Measurements from ENCODE around the gene FBXO46.
A peak's percentile ranks its signal among the peaks of the same experiment; 100 is the strongest.

FBXO46 gene

DNA sequence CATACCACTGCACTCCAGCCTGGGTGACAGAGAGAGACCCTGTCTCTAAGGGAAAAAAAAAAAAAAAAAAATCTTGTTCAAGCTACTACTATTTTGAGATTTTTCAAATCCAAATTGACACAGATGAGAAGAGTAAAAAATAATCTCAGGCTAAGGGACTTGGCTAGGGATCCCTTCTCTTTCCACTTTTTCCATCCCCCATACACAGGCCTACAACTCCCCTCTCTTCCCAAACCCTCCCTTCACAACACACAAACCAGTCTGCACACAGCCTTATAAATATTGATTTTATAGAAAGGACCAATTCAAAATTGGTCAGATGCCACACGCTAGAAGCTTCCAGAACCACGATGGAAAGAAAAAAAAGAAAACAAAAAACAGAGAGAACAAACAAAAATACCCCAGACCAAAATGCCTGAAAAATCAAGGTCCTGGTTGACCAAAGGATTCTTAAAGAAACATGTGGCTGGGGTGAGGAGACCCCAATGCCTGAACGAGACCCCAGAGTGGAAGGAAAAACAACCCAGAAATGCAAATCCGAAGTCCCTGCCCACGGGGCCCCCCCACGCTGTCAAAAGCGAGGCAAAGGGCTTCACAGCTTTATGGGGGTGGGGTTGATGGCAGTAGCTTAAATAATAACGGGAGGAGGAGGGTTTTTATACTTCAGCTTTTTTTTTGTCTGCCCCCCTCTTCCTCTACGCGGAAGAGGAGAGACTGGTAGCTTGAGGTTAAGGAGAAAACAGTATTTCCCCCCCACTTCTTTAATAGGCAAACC lies 20.2 kb downstream of the FBXO46 start:
- Histone ChIP-seq H4K20me1 (peaks cover 0 to 63% (median 38%) of the 10 kb centered on the region in 11 experiments; a peak in 16 of 22 replicates), H3K9ac (peak overlapping the region in 2 of 11 experiments; percentile 15 to 16; a peak in 2 of 22 replicates), H3K27me3 (no peaks in the 10 kb centered on the region), H3K9me3 (replicated peaks in 1 of 11) (no peaks in the 10 kb centered on the region), H3K4me3 (no peak overlapping the region), H3K4me1 (peaks cover 15 to 36% (median 27%) of the 10 kb centered on the region in 10 experiments), H3K36me3 (peaks cover 40 to 58% (median 49%) of the 10 kb centered on the region in 11 experiments), H3K4me2 (no peak overlapping the region), H3K27ac (no peak overlapping the region)
- TF ChIP-seq Cebpa-rat (IDR thresholded peaks at IDR 0.05): no peak

DNA sequence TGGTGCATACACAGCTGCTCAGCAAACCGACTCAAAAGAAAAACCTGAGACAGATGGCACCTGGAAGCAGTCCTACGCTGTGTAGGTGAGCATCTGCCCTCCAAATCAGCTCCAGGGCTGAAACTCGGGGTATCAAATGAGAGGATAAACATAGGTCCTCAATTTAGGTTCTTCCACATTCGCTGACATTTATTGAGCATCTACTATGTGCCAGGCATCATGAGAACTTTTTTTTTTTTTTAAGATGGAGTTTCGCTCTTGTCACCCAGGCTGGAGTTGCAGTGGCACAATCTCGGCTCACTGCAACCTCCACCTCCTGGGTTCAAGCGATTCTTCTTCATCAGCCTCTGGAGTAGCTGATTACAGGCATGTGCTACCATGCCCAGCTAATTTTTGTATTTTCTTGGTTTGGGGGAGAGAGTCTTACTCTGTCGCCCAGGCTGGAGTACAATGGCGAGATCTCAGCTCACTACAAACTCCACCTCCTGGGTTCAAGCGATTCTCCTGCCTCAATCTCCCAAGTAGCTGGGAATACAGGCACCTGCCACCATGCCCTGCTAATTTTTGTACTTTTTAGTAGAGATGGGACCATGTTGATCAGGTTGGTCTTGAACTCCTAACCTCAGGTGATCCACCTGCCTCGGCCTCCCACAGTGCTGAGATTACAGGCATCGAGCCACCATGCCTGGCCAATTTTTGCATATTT lies 24.8 kb downstream of the FBXO46 start:
- Histone ChIP-seq H3K27ac (no peak overlapping the region), H3K4me1 (peaks cover 17 to 29% (median 21%) of the 10 kb centered on the region in 10 experiments; a peak in 19 of 20 replicates), H3K4me2 (peak overlapping the region in 2 of 11 experiments; percentile 52 to 61; a peak in 5 of 22 replicates), H3K36me3 (peaks cover 45 to 67% (median 54%) of the 10 kb centered on the region in 11 experiments), H3K9me3 (replicated peaks in 1 of 11) (no peaks in the 10 kb centered on the region), H3K27me3 (no peaks in the 10 kb centered on the region), H3K4me3 (no peak overlapping the region), H4K20me1 (peaks cover 0 to 31% (median 5%) of the 10 kb centered on the region in 11 experiments; a peak in 11 of 22 replicates), H3K9ac (0 out of 22 replicates have a peak overlapping the region, but pooled peaks of 1 of the 11 experiments have one; percentile 43)
- TF ChIP-seq Cebpa-rat (IDR thresholded peaks at IDR 0.05): no peak

DNA sequence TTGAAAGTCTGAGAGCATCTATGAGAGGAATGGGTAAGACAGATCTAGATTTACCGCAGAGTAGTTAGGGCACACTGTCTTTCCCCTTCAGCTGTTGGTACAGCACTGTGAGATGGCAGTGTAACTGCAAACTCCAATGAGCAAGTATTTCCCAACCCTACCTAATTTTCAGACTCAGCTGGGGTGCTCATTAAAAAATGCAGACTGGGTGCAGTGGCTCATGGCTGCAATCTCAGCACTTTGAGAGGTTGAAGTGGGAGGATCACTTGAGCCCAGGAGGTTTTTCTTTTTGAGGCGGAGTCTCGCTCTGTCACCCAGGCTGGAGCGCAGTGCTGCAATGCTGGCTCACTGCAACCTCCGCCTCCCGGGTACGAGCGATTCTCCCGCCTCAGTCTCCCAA lies 25.6 kb downstream of the FBXO46 start:
- H3K4me1 ChIP-seq: peaks cover 17 to 29% (median 21%) of the 10 kb centered on the region in 10 experiments; a peak in 19 of 20 replicates
- TF ChIP-seq Cebpa-rat (IDR thresholded peaks at IDR 0.05): no peak
- no peak overlapping the region for H3K27ac ChIP-seq
- H3K27me3 ChIP-seq: no peaks in the 10 kb centered on the region
- H3K36me3 ChIP-seq: peaks cover 39 to 65% (median 52%) of the 10 kb centered on the region in 11 experiments
- H3K4me3 ChIP-seq: no peak overlapping the region
- H4K20me1 ChIP-seq: peaks cover 0 to 24% (median 0%) of the 10 kb centered on the region in 11 experiments; a peak in 3 of 22 replicates
- no peak overlapping the region for H3K4me2 ChIP-seq
- H3K9me3 ChIP-seq (replicated peaks in 1 of 11): no peaks in the 10 kb centered on the region
- no peak overlapping the region for H3K9ac ChIP-seq

DNA sequence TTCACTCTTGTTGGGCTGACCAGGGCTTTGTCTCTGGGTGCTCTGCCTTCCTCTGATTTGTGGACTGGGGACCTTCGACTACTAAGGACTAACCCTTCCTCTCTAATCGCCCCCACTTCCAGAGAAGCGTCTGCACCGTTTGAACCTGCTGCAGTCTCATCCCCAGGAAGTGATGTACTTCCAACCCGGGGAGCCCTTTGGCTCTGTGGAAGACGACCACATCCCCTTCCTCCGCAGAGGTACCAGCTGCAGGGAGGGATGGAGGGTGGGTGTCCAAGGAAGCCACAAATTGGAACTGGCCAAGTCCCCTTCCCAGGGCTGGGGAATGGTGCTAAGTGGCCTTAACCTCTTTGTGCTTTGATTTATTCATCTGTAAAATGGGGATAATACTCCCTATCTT lies 29.0 kb downstream of the FBXO46 start:
- H3K36me3 ChIP-seq: peaks cover 45 to 76% (median 55%) of the 10 kb centered on the region in 11 experiments
- peaks cover 0 to 7% (median 0%) of the 10 kb centered on the region in 11 experiments; a peak in 2 of 22 replicates for H4K20me1 ChIP-seq
- no peak for TF ChIP-seq Cebpa-rat (IDR thresholded peaks at IDR 0.05)
- no peaks in the 10 kb centered on the region for H3K9me3 ChIP-seq (replicated peaks in 1 of 11)
- H3K4me1 ChIP-seq: peaks cover 5 to 26% (median 16%) of the 10 kb centered on the region in 10 experiments; a peak in 18 of 20 replicates
- H3K4me3 ChIP-seq: no peak overlapping the region
- H3K27ac ChIP-seq: no peak overlapping the region
- H3K9ac ChIP-seq: no peak overlapping the region
- peak overlapping the region in 1 of 11 experiments; percentile 26; a peak in 1 of 22 replicates for H3K4me2 ChIP-seq
- no peaks in the 10 kb centered on the region for H3K27me3 ChIP-seq

DNA sequence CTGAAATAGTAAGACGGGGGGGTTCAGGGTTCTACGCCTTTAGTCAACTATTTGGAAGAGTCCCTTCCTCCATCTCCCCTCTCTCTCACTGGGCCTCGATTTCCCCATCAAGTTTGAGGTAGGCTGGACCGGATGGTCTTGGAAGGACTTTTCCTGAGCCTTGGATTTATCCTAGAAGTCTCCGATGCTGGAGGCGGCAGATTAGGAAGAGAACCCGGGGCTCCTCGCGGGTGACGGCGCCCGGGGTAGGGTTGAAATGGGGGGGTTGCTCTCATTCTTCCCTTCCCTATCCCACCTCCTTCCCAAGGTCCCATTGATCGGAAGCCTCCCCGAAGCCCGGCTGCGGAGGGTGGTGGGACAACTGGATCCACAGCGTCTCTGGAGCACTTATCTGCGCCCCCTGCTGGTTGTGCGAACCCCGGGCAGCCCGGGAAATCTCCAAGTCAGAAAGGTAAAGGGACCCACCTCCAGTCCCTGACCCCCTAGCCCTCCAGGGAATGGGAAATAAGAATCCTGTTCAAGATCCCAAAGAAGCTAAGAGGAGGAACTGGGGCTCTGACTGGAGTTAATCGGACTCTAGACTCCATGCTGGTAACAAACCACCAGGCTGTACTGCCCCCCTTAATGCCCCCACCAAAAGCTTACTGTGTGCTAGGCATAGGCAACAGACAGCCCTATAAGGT lies 37.4 kb downstream of the FBXO46 start:
- peak overlapping the region; percentile 84 to 97 (median 93) for H3K9ac ChIP-seq
- H4K20me1 ChIP-seq: peaks cover 0 to 35% (median 23%) of the 10 kb centered on the region in 11 experiments; a peak in 15 of 22 replicates
- H3K36me3 ChIP-seq: peaks cover 28 to 57% (median 46%) of the 10 kb centered on the region in 11 experiments
- H3K4me3 ChIP-seq: peak overlapping the region; percentile 74 to 94 (median 83)
- H3K9me3 ChIP-seq (replicated peaks in 1 of 11): no peaks in the 10 kb centered on the region
- peak overlapping the region; percentile 83 to 96 (median 90) for H3K27ac ChIP-seq
- TF ChIP-seq Cebpa-rat (IDR thresholded peaks at IDR 0.05): no peak
- H3K27me3 ChIP-seq: no peaks in the 10 kb centered on the region
- peaks cover 22 to 37% (median 25%) of the 10 kb centered on the region in 10 experiments for H3K4me1 ChIP-seq
- peak overlapping the region; percentile 88 to 99 (median 94) for H3K4me2 ChIP-seq

DNA sequence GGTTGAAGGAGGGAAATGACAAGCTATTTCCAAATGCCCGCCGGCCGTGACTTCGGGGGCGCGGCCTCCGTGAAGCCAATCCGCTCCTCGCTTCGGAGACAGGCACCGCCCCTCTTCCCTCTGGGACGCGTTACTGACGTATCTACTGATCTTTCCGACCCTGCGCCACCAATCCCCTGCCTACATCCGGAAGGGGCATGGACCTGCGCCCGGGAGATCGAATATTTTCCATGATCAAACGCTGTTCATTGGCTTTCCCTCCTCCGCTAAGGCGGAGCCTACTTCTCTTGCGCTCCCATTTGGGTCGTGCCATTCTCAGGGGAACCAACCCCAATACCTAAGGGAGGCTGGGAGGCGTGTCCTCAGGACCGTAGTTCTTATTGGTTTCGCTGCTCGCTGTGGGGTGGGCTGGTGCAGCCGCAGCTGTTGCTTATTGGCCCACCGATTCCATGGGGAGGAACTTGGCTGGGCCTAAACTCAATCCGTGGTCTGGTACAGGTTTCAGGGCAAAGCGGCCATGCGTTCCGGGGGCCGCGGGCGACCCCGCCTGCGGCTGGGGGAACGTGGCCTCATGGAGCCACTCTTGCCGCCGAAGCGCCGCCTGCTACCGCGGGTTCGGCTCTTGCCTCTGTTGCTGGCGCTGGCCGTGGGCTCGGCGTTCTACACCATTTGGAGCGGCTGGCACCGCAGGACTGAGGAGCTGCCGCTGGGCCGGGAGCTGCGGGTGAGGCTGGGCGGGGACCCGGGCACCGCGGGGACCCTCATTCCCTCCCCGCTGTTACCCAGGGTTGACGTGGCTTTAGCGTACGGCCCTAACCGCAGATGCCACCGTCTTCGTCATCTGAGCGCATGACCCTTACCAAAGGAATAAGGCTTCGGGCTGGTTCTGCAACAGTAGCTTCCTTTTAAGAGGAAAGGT lies 38.2 kb downstream of the FBXO46 start, which contains the start of gene QPCTL:
Gene QPCTL, plus strand, starts transcription at position 480 of the 919 bp plus-strand sequence. Its CDS starts 38 bp downstream, at position 518.
- peaks cover 35 to 57% (median 48%) of the 10 kb centered on the region in 11 experiments for H3K36me3 ChIP-seq
- H4K20me1 ChIP-seq: peaks cover 0 to 43% (median 31%) of the 10 kb centered on the region in 11 experiments; a peak in 16 of 22 replicates
- no peak for TF ChIP-seq Cebpa-rat (IDR thresholded peaks at IDR 0.05)
- H3K4me3 ChIP-seq: peak within 1 kb of the TSS; percentile 74 to 94 (median 83)
- H3K9ac ChIP-seq: peak within 1 kb of the TSS; percentile 84 to 97 (median 93)
- peak within 1 kb of the TSS; percentile 91 to 99 (median 96) for H3K4me2 ChIP-seq
- no peaks in the 10 kb centered on the region for H3K9me3 ChIP-seq (replicated peaks in 1 of 11)
- H3K27me3 ChIP-seq: no peaks in the 10 kb centered on the region
- H3K4me1 ChIP-seq: peaks cover 18 to 29% (median 22%) of the 10 kb centered on the region in 10 experiments
- H3K27ac ChIP-seq: peak within 1 kb of the TSS; percentile 83 to 96 (median 91)

DNA sequence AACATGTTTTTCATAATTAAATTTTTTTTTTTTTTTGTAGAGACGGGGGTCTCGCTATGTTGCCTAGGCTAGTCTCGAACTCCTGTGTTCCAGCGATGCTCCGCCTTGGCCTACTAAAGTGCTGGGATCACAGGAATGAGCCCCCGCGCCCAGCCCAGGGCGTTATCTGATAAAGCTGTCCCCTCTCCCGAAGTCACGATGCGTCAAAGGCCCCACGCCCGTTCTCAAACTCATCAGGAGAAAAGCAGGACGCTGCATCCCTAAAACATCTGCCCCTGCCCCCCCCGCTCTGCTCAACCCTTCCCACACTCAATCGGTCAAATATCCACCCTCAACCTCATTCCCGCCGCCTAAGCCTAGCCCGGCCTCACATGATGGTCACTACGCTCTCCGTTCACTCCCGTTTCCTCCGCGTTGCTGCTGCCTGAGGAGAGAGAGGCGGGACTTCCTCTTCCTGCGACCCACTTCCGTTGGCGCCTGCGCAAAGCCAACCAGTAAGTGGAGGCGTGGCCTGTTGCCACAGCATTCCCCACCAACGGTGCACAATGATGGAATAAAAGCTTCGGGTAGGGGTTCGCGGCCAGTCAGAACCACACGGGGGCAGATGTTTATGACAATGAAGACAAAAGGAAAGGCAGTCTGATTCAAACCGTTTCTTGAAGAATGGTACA lies 39.0 kb downstream of the FBXO46 start, which contains the start of gene SNRPD2:
Gene SNRPD2, minus strand, starts transcription at position 438 of the 671 bp plus-strand sequence. Its CDS starts 65 bp downstream, at position 373.
- peaks cover 0 to 51% (median 39%) of the 10 kb centered on the region in 11 experiments; a peak in 16 of 22 replicates for H4K20me1 ChIP-seq
- peak within 1 kb of the TSS; percentile 74 to 94 (median 83) for H3K4me3 ChIP-seq
- H3K9me3 ChIP-seq (replicated peaks in 1 of 11): no peaks in the 10 kb centered on the region
- peak within 1 kb of the TSS; percentile 84 to 97 (median 93) for H3K9ac ChIP-seq
- H3K27ac ChIP-seq: peak within 1 kb of the TSS; percentile 83 to 96 (median 91)
- peaks cover 40 to 57% (median 51%) of the 10 kb centered on the region in 11 experiments for H3K36me3 ChIP-seq
- no peak for TF ChIP-seq Cebpa-rat (IDR thresholded peaks at IDR 0.05)
- peak within 1 kb of the TSS; percentile 91 to 99 (median 96) for H3K4me2 ChIP-seq
- H3K4me1 ChIP-seq: peaks cover 18 to 27% (median 21%) of the 10 kb centered on the region in 10 experiments
- no peaks in the 10 kb centered on the region for H3K27me3 ChIP-seq
